Measurements from ENCODE around the gene BAAT. TPM values are rescaled to one million over a fixed set of nuclear protein-coding genes. Genes with fewer than 3 reads are reported as not detected.

BAAT gene
- total and polyA plus RNA-seq, 2 donors from 2014 or later, result 0.09 to 0.15 TPM

- Histone ChIP-seq H3K27ac (ENCODE audit: low read depth in 2 of 2, low read length in 2 of 2) (no peak overlapping the region), H3K9me3 (ENCODE audit: control insufficient read depth in 2 of 3, insufficient read depth in 1 of 3, low read length in 3 of 3) (no peaks in the 10 kb centered on the region), H3K27me3 (ENCODE audit: control insufficient read depth, insufficient read depth, low read length) (no peaks in the 10 kb centered on the region), H3K36me3 (ENCODE audit: control insufficient read depth in 2 of 3, insufficient read depth in 3 of 3, low read length in 3 of 3) (no peaks in the 10 kb centered on the region), H3K4me3 (ENCODE audit: low read length in 3 of 3) (no peak overlapping the region), H3K4me1 (ENCODE audit: control insufficient read depth in 2 of 3, insufficient read depth in 2 of 3, low read depth in 1 of 3, low read length in 3 of 3) (no peaks in the 10 kb centered on the region), H3K9ac (ENCODE audit: low read length in 3 of 3) (no peak overlapping the region)
- DNase-seq, result peak in 2 of 5 donors; percentile 84 to 90
- intact Hi-C loops (cut with DNase I), result no loop called here
- peak; percentile 95 for FAIRE-seq
- peak; percentile 69 for TF ChIP-seq CTCF (IDR thresholded peaks at IDR 0.05; ENCODE audit: borderline replicate concordance, extremely low read depth, insufficient read depth)
These were observed 72.9 kb downstream of the BAAT start for GRCh38 chr9:101311758-101312420.

- Histone ChIP-seq H3K4me1 (ENCODE audit: control insufficient read depth in 2 of 3, insufficient read depth in 2 of 3, low read depth in 1 of 3, low read length in 3 of 3) (no peaks in the 10 kb centered on the region), H3K27ac (ENCODE audit: low read depth in 2 of 2, low read length in 2 of 2) (no peak overlapping the region), H3K9me3 (ENCODE audit: control insufficient read depth in 2 of 3, insufficient read depth in 1 of 3, low read length in 3 of 3) (no peaks in the 10 kb centered on the region), H3K9ac (ENCODE audit: low read length in 3 of 3) (no peak overlapping the region), H3K4me3 (ENCODE audit: low read length in 3 of 3) (no peak overlapping the region), H3K27me3 (ENCODE audit: control insufficient read depth, insufficient read depth, low read length) (no peaks in the 10 kb centered on the region), H3K36me3 (ENCODE audit: control insufficient read depth in 2 of 3, insufficient read depth in 3 of 3, low read length in 3 of 3) (no peaks in the 10 kb centered on the region)
- no peak for FAIRE-seq
- intact Hi-C loops (cut with DNase I), result no loop called here
- DNase-seq, result no peak
- no peak for TF ChIP-seq CTCF (IDR thresholded peaks at IDR 0.05; ENCODE audit: borderline replicate concordance, extremely low read depth, insufficient read depth)
These were observed 73.6 kb downstream of the BAAT start for GRCh38 chr9:101311191-101311590.

Other genes starting within 250 kb of the BAAT start
- gene MRPL50, start 13.6 kb upstream of the BAAT start, total RNA-seq, result 12.1 TPM
- gene MRPL50, start 13.6 kb upstream of the BAAT start, polyA plus RNA-seq (ENCODE audit: insufficient read depth, low read depth, low replicate concordance), result 17.5 TPM
- 22.9 TPM for gene ZNF189, start 13.8 kb upstream of the BAAT start, total RNA-seq
- 13.1 TPM for gene ZNF189, start 13.8 kb upstream of the BAAT start, polyA plus RNA-seq (ENCODE audit: insufficient read depth, low read depth, low replicate concordance)
- 11.0 TPM for gene ALDOB, start 50.8 kb upstream of the BAAT start, total RNA-seq
- gene ALDOB, start 50.8 kb upstream of the BAAT start, polyA plus RNA-seq (ENCODE audit: insufficient read depth, low read depth, low replicate concordance), result 4,265 TPM
- 43.2 TPM for gene RNF20, start 148.8 kb upstream of the BAAT start, total RNA-seq
- 15.8 TPM for gene RNF20, start 148.8 kb upstream of the BAAT start, polyA plus RNA-seq (ENCODE audit: insufficient read depth, low read depth, low replicate concordance)
- not detected for gene PPP3R2, start 210.0 kb upstream of the BAAT start, total RNA-seq
- gene PPP3R2, start 210.0 kb upstream of the BAAT start, polyA plus RNA-seq (ENCODE audit: insufficient read depth, low read depth, low replicate concordance), result not detected